Mesodermal cell (in vitro differentiated cells): ENCODE results near the gene AMT.

Experiments
- H3K27ac ChIP-seq: 2 replicates; pipeline ENCODE4 v1.7.0; 2013; ENCODE audit warnings: mild to moderate bottlenecking, low read depth, low read length, moderate library complexity; ENCODE audit not compliant: severe bottlenecking
- H3K36me3 ChIP-seq: 2 replicates; pipeline ENCODE4 v1.7.1; 2013; ENCODE audit warnings: mild to moderate bottlenecking, low read length, moderate library complexity; ENCODE audit not compliant: control insufficient read depth, insufficient read depth
- H3K4me1 ChIP-seq: one replicate; pipeline ENCODE4 v1.7.1; 2013; ENCODE audit warnings: mild to moderate bottlenecking, low read length; ENCODE audit not compliant: insufficient read depth, control insufficient read depth, poor library complexity, severe bottlenecking
- H3K4me3 ChIP-seq: 2 replicates; pipeline ENCODE4 v1.7.0; 2013; ENCODE audit warnings: low read length, control low read depth, mild to moderate bottlenecking; ENCODE audit not compliant: insufficient read depth, poor library complexity, severe bottlenecking; ENCODE audit errors: extremely low read depth
- H3K9me3 ChIP-seq: 2 replicates; pipeline ENCODE4 v1.7.1; 2013; ENCODE audit warnings: mild to moderate bottlenecking, low read length, moderate library complexity; ENCODE audit not compliant: control insufficient read depth
- WGBS, 2 experiments: methylation state at CpG; one replicate each; pipeline ENCODE4 v1.1.5; 2013; ENCODE audit warnings: missing lambda C conversion rate in 2 of 2; ENCODE audit not compliant: insufficient coverage in 2 of 2; 5-methylcytosine and 5-hydroxymethylcytosine counted together

AMT gene

GRCh38 chr3:49387721-49388120 lies 34.6 kb downstream of the AMT start:
- Histone ChIP-seq H3K36me3 (peaks cover 34% of the 10 kb centered on the region), H3K27ac (no peak overlapping the region), H3K4me1 (no peaks in the 10 kb centered on the region), H3K9me3 (no peaks in the 10 kb centered on the region), H3K4me3 (no peak overlapping the region)
- 67 to 83% methylated on average over 1 of the region's 2 CpGs for WGBS, 2 experiments

DNA sequence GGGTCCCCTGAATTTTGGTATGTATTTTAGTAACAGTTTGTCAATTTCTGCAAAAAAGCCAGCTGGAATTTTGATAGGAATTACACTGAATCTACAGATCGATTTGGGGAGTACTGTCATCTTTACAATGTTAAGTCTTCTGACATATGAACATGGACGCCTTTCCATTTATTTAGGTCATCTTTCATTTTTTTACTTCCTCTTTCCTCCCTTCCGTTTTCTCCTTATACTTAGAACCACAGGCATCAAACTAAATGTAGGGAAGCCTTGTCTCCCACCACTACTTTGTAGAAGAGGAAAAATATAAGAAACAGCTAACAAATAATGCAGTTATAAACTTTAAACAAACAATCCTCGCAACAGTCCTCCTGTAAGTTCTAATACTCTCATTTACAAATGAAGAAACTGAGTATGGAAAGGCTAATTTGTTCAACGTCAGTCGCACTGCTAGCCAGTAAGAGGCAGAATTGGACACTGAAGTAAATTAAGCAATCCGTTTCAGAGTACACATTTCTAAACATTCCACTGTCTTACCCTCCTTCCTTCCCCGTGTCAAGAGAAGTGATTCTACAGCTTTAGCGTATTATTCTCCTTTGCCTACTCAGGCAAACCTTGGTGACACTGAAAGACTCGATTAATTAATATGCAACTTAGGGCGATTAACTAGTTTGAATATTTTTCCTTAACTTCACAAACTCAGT lies 36.1 kb downstream of the AMT start:
- Histone ChIP-seq H3K36me3 (peaks cover 29% of the 10 kb centered on the region), H3K9me3 (no peaks in the 10 kb centered on the region), H3K4me3 (no peak overlapping the region), H3K27ac (no peak overlapping the region), H3K4me1 (no peaks in the 10 kb centered on the region)
- 95% methylated on average over 4 to 6 of the region's 11 CpGs for WGBS, 2 experiments

GRCh38 chr3:49385617-49386016 lies 36.7 kb downstream of the AMT start:
- Histone ChIP-seq H3K36me3 (peaks cover 34% of the 10 kb centered on the region), H3K4me3 (no peak overlapping the region), H3K9me3 (no peaks in the 10 kb centered on the region), H3K27ac (no peak overlapping the region), H3K4me1 (no peaks in the 10 kb centered on the region)
- no CpG with 5 or more reads among the region's 1 CpG for WGBS, 2 experiments

GRCh38 chr3:49383387-49383786 lies 38.9 kb downstream of the AMT start:
- Histone ChIP-seq H3K9me3 (no peaks in the 10 kb centered on the region), H3K36me3 (peaks cover 25% of the 10 kb centered on the region)

GRCh38 chr3:49378249-49378895 lies 43.9 kb downstream of the AMT start:
- 90 to 97% methylated on average over 8 to 9 of the region's 11 CpGs for WGBS, 2 experiments
- H3K27ac ChIP-seq: peak overlapping the region; percentile 41
- H3K4me3 ChIP-seq: no peak overlapping the region
- H3K9me3 ChIP-seq: no peaks in the 10 kb centered on the region
- peaks cover 11% of the 10 kb centered on the region for H3K4me1 ChIP-seq
- peaks cover 50% of the 10 kb centered on the region for H3K36me3 ChIP-seq

More at GRCh38 chr3:49383387-49383786, 38.9 kb downstream of the AMT start:
- no peak overlapping the region for H3K27ac ChIP-seq
- WGBS, 2 experiments: 86 to 92% methylated on average over 1 to 3 of the region's 5 CpGs
- H3K4me3 ChIP-seq: no peak overlapping the region
- H3K4me1 ChIP-seq: peaks cover 8% of the 10 kb centered on the region

- 86 to 89% methylated on average over 1 of the region's 1 CpG for WGBS, 2 experiments
- peaks cover 59% of the 10 kb centered on the region for H3K36me3 ChIP-seq
- H3K27ac ChIP-seq: no peak overlapping the region
- H3K4me1 ChIP-seq: peaks cover 11% of the 10 kb centered on the region
- no peak overlapping the region for H3K4me3 ChIP-seq
- H3K9me3 ChIP-seq: no peaks in the 10 kb centered on the region
Measured at GRCh38 chr3:49377483-49377882, 44.8 kb downstream of the AMT start.

DNA sequence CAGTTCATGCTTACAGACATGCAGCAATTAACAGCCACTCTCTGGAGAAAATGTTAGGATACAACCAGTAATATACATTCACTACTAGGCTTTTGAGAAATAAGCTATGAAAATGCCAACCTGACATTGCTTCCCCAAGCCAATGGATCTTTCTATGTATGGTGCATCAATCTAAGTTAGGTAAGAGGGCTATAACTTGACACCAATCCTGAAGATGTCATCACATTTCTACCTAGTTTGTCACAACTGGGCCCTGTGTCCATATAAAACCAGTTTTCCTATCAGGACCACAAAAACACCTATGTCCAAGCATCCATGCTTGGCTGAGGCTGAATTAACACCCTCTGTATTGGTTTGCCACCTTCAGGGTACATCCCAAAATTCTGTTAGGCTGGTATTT lies 50.3 kb downstream of the AMT start:
- no peak overlapping the region for H3K4me3 ChIP-seq
- H3K9me3 ChIP-seq: no peaks in the 10 kb centered on the region
- H3K27ac ChIP-seq: no peak overlapping the region
- no peaks in the 10 kb centered on the region for H3K4me1 ChIP-seq
- H3K36me3 ChIP-seq: peaks cover 87% of the 10 kb centered on the region

DNA sequence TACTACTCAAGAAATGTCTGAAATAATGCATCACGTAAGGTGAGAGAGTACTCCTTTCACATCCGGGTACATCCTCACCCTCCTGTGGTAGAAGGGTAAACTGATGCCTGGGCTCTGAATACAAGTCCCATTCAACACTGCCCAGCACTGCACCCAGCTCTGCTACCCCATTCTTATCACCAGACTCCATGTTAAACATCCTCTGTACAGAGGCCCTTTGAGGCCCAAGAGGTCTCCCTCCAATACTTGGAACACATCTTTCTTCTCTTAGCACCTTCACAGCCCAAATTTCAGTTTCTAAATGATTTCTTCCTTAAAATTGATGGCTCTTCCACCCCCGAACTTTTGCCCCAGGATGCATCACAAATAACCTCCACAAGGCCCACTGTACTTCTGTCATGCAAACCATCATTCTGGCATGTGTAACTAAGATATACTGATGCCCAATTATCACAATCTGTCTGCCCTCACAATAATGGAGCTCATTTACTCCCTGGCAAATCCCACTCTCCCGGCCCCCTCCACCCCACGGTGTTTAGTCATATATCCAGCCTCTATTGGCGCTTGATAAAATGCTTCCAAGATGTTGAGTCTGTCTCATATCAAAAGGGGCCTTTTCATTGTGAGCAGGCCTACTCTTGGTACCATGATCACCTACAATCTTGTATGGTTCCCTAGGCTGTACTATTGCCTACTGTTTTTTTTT lies 51.5 kb downstream of the AMT start:
- WGBS, 2 experiments: 89% methylated on average over 4 of the region's 6 CpGs
- Histone ChIP-seq H3K4me1 (no peaks in the 10 kb centered on the region), H3K4me3 (no peak overlapping the region), H3K36me3 (peaks cover 95% of the 10 kb centered on the region), H3K9me3 (no peaks in the 10 kb centered on the region), H3K27ac (no peak overlapping the region)
